ENCODE measurements around the gene TNFSF11.

Gene TNFSF11

GRCh38 chr13:42561752-42562467, 12.0 kb upstream of the TNFSF11 start:
- no peak for DNase-seq

GRCh38 chr13:42567906-42568305, 6.0 kb upstream of the TNFSF11 start:
- no peak for DNase-seq

DNA sequence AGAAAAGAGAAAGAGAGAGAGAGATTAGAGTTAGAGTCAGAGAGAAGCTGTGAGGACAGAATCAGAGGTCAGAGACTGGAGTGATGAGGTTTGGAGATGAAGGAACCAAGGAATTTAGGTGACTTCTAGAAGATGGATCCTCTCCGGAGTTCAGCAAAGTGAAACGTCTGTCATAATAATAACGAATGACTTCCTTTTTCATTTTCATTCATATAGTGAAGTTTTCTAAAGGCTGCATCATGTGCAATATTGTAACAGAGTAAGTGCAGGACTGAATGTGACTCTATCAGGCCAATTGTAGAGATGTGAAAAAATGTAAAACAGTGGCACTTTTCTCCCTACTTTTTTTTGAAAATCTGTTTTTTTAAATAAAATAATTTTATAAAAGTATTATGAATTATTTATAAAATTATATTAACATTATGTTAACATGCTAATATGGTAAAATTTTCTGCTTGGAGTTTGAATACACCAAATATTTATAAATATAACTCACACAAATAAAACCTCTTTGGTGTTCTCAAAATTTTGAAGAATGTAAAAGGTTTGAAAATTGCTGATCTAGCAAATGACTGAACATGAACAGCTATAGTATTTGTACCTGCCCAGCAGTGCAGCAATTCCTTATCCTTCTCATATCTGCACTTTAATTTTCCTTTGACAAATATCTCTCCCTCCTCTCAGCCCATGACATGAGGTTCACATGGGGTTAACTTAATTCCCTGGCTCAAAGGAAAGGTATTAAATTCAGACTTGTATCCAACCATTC, 4.2 kb upstream of the TNFSF11 start:
- DNase-seq, result no peak

GRCh38 chr13:42571895-42572294, 2.1 kb upstream of the TNFSF11 start:
- DNase-seq, result no peak

DNA sequence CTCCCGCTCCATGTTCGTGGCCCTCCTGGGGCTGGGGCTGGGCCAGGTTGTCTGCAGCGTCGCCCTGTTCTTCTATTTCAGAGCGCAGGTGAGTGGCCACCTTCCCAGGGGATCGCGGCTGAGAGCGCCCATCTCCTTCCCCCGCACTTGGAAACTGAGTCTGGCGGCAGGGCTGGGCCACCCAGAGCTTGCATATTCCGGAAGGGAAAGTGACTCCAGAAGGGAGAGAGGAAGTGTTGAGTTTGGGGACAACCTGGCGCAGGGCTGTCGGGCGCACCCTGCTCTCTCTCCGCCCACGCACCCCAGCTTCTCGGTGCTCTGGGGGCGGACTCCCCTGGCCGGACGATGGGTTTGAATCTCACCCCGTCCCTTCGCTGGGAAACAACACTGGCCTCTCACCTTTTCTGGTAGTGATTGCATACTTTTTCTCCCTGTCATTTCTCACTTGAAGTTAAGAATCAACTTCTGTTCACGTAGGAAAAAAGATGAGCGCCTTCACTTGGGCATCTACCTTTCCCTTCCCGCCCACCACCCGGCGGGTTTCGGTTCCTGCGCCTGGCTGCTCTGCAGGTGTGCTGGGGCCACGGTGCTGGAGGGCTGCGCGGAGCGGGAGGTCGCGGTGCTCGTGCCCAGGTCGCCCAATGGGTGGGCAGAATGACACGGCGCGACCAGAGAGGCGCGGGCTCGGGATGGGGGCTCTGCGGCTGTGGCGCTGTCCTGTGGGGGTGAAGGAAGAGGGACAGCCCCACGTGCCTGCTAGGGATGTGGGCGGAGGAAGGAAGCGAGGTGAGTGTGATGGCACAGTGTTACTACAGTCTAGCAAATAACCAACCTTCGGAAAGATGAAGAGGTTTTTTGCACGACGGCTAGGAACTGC, 721 bp downstream of the TNFSF11 start:
- peak; percentile 71 for DNase-seq

GRCh38 chr13:42575938-42576337, 2.0 kb downstream of the TNFSF11 start:
- no peak for DNase-seq

DNA sequence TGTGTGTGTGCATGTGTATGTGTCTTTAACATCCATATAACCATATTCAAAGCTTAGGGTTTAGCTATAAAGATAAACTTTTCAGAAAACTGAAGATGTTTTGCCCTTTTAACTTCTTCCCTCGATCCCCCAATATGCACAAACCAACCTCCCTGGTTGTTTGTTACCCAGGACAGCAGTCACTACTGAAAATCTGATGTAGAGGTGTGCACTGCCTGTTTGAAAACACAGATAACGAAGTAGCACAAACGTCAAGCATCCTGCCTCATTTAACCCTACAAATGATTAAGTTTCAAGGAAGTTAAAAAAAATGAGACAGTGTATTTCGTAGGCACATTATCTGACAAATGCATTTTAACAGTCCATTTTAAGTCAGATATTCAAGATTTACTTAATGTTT, 3.6 kb downstream of the TNFSF11 start:
- no peak for DNase-seq

DNA sequence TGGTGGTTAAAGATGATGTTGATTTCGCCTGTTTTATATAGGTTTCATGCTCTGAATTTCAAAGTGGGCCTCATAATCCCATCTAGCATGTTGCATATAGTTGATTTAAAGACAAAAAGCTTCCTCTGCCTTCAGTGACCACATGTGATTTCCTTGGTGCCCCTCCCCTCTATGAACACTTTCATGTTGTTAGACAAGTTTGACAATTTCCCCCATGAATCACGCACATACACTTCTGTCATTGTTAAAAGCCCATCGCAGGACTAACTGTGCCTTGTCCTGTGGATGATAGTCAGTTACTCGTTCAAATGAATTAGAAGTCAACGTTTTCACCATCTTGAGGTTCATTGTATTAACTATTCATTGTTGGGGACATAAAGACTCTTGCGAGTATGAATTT, 6.7 kb downstream of the TNFSF11 start:
- DNase-seq, result no peak

GRCh38 chr13:42581427-42581826, 7.5 kb downstream of the TNFSF11 start:
- DNase-seq, result no peak

DNA sequence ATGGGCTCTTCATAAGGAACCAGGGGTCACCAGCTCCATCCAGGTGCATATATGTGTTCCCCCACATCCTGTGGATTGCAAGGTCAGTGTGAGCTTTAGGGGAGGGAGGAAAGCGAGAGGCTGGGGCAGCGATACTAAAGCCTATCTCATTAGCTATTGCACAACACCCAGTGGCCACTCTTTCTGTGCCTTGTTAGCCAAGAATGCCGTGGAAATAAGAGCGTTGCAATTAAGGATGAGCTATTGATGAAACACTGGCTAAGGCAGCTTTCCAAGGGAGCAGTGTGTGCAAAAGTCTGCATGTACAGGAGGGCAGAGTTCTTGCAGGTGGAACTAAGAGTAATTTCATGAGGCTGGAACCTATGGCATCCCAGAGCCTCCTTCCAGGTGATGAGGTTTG, 17.6 kb downstream of the TNFSF11 start:
- DNase-seq, result no peak

DNA sequence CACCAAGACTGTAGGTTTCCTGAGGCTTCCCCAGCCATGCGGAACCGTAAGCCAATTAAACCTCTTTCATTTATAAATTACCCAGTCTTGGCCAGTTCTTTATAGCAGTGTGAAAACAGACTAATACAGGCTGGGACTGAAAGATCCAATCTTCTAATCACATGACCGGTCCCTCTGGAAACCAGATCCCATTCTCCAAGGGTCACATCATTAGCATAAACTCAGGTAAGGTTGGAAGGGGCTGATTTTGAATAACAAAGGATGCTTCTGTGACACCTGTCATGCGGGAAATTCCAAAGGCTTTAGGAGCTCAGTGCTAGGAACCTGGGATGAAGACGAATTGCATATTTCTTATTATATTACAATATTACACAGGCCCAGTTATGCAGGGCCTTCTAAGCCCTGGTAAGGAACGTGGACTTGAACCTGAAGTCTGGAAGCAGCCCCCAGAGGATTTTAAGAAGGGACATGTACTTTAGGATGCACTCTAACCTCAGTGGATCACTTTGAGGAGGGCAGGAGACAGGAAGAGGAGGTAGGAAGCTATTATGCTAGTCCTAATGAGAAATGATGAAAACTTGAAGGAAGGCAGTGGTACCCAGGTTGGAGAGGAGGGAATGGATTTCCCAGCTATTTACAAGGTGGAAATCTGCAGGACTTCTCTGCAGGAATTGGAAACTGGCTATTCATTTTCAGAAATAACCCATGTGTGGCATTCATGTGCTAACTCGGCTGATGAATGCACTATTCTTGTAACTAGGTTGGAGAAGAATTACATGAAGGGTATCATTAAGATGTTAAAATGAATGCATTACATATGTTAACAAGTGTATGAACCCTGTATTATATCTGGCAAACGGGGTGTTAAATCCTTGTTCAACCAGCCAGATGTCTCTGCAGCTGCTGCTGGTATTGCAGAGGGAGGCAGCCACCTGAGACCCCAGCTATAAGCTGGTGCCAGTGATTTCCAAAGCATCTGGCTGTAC, 19.3 kb downstream of the TNFSF11 start:
- DNase-seq, result no peak

DNA sequence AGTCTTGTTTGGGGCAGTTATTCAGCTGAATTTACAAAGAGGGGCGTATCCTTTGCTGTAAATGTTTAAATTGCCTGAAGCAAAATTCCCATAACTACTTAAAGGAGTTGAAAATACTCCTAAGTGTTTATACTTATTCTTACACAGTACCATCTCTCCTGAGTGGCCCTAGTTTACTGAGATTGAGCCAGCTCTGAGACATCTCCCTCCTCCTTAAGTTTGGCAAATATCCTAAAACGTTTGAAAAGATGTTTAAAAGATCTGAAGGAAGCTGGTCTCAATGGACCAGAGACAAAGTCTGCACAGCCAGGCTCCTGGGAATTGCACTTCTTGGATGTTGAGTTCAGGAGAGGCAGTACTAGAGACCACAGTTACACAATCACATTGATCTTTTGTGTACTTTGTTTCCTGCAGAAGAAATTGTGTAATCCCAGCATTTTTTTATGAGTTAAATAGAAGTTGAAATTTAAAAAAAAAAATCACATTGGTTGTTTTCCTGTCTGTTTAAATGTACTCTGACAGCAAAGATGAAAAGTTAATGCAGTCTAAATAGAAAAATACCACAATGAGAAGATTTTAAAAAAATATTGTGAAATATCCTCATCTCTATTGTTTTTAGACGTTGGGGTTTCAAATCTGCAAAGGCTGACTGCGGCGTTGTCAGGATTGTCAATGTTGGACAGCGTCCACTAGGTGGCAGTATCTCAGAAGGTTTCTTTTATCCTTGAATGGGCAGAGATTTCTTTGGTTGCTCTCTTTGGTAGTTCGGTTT, 20.7 kb downstream of the TNFSF11 start:
- peak; percentile 69 for DNase-seq

GRCh38 chr13:42595253-42595571, 21.3 kb downstream of the TNFSF11 start:
- no peak for DNase-seq

DNA sequence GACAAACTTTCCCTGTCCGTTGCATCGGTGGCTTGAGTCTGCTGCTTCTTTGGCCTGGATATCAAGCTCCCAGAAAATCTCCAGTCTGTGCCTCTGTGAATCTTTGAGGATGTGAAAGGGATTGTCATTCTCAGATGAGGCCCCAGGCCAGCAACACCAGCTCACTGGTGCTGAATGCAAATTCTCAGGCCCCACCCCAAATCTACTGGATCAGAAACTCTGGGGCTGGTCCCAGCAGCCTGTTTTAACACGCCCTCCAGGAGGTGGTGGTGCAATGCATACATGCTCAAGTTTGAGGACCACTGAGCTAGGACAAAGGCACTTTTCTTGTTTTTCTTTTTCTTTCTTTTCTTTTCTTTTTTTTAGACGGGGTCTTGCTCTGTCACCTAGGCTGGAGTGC, 23.6 kb downstream of the TNFSF11 start:
- DNase-seq, result no peak

GRCh38 chr13:42600943-42601342, 27.0 kb downstream of the TNFSF11 start:
- DNase-seq, result peak; percentile 46

- no peak for DNase-seq
Observed at GRCh38 chr13:42602906-42603305, 29.0 kb downstream of the TNFSF11 start.

DNA sequence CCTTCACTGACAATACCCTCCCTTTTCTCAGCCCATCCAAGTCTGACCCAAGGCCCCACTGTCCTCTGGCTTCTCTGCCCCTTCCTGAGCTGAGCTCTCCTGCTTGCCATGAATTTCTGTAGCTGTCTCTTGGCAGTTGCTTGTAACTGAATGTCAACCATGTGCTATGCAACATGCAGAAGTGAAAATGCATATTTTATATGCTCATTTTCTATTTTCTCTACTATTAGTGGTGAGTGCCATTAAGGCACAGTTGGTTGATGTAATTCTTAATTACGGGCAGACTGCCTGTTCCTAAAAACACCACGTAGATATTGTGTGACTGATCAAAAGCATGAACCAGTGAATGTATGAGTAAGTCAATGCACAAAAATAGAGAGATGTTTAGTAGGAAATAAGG, 29.6 kb downstream of the TNFSF11 start:
- DNase-seq, result no peak

DNA sequence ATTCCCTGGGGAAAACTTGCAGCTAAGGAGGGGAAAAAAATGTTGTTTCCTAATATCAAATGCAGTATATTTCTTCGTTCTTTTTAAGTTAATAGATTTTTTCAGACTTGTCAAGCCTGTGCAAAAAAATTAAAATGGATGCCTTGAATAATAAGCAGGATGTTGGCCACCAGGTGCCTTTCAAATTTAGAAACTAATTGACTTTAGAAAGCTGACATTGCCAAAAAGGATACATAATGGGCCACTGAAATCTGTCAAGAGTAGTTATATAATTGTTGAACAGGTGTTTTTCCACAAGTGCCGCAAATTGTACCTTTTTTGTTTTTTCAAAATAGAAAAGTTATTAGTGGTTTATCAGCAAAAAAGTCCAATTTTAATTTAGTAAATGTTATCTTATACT, 33.6 kb downstream of the TNFSF11 start:
- DNase-seq, result no peak

GRCh38 chr13:42610649-42611048, 36.7 kb downstream of the TNFSF11 start:
- no peak for DNase-seq

DNA sequence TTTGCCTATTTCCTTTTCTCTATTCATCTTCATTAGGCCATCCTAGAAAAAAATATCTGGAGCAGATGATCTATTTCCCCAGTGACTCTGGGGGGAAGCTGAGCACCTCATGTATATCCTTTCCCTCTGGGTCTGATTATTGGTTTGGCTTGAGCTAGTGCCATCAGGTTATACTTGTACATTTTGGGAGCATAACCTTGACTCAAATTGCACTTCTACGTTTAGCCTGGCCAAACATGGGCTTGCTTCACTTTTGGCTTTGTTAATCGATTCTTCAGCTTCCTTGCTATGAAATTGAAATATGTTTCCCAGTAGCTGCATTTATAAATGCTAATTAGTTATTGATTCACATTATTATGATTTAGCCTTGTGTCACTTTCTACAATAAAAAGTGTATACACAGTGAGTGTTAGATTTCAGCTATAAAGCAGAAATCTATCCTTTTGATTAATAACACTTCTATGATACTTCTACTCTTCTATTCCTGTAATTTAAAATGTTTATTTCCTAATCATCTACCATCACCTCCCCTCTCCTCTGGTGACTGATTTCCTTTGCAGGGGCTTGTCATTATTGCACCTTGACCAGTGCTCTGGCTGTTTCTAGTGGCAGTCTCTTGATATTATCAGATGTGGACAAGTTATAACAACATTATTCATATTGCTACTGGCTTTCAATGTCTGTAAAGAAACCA, 37.3 kb downstream of the TNFSF11 start:
- no peak for DNase-seq

Measured in activated CD4-positive, alpha-beta T cell treated with anti-CD3 and anti-CD28 coated beads, Interleukin-2, amount 50 U/mL, for 16 hours (primary cell).